NCI-H82 (cell line): ENCODE data around the gene FZR1.
"Not testable (repeated sequence)": the region's sequence is repeated elsewhere in the genome, so short reads cannot be mapped to it uniquely, and the experiment has no call there.

Experiments used
- DNase-seq: peaks from one replicate; lab custom pipeline; 2025; lab: John Stamatoyannopoulos, UW

Gene FZR1

DNA sequence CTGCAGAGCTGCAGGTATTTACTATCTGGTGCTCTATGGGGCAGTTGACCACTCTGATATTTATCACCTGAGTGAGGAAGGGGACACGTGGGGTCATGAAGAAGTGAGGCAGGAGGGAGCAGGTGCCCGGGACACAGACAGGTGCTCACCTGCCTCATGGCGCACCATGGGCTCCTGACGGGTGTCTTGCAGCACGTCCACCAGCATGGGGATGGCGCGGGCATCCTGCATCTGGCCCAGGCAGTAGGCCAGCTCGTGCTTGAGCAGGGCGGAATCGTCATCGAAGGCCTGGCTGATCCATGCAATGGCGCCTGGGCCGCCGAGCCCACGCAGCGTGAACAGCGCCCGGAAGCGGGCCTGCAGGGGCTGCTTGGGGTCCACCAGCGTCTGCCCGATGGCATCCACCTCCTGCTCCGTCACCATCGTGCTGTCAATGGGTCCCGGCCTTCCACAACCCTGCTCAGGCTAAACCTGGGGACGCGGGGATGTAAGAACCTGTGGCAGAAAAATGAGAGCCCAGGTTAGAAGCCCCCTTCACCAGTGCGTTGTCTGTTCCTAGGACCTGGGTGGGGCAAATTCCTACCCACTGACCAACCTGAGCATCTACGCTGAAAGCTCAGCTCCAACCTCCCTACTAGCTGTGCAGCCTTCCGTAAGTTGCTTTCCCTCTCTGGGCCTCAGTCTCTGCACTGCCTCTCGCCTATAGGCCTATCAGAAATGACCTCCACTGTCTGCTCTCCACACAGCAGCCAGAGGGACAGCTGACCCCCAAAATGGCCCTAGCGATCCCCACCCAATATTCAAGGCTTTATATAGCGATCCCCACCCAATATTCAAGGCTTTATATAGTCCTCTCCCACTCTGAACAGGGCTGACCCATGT is 9.5 kb upstream of the FZR1 start:
- DNase-seq, result no peak

DNA sequence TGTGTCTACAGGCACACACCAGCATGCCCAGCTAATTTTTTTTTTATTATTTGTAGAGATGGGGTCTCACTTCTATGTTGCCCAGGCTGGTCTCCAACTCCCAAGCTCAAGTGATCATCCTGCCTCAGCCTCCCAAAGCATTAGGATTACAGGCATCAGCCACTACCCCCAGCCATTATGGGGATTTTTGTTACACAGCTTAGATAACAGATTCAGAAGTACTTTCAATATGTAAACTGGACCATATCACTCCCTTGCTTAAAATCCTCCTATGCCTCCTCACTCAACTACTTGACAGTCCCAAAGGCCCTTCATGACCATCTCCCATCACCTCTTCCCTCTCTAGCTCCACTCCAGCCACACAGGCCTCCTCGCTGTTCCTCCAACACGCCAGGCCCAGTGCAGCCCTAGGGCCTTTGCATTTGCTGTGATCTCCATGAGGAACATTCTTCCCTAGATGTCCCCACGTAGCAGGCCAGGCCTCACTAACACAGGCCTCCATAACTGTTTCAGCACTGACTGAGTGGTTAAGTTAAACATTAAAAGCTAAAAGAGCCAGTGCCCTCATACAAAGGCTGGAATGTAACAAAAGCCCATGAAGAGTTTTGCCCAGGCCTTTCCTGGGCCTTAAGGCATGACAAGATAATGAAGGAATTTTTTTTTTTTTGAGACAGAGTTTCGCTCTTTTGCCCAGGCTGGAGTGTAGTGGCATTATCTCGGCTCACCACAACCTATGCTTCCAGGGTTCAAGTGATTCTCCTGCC is 8.2 kb upstream of the FZR1 start:
- no peak for DNase-seq

DNA sequence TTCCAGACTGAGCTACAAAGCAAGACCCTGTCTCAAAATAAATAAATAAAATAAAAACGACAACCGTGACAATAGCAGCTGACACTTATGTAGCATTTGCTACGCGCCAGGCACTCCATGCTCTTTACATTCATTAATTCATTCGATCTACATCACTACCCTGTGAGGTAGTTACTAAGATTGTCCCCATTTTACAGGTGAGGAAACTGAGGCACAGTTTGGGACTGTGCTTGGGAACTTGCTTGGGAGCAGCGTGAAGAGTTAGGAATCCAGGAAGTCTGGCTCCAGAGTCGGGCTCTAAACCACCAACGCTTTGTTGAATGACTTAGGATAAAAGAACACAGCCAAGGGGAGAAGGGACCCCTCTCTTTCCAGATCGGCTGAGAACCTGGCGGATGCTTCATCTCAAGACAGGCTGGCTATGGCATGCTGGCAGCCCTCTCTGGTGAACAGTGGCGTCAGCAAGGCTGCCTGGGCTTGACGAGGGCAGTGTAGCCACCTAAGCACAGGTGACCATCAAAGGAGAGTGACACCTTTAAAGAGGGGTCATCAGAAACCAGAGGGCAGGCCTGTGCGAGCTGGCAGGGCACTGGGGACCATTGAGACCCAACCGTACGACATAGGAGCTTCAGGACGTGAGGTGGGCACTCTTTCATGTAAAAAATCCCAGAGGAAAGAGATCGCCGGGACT is 6.2 kb upstream of the FZR1 start:
- no peak for DNase-seq

DNA sequence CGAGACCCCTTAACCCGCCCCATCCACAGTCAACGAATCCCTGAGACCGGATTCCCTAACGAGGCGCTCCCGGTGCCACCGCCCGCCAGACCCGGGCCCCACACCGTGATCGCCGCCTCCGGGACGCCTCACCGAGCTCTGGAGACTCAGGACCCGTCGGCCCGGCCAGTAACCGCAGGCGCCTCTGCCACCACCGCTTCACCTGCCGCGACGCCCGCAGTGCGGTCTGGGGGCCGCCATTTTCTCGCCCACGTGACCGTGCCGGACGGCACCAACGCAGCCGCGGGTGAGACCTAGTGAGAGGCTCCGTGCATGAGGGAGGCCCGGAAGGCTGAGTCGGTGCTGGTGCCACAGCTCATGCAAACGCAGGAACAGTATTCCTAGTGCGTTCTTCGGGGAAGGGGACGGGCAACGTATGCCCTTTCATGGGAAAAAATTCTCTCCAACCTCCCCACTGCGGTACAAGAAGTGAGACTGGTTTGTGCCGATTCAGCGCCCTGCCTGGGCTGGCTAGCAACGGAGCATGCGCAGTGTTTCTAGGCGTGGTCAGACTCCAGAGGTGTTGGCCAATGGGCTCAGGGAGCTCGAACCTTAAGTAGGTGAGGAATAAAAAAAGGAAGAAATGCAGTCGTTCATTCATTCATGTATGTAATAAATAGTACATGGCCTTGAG is 5.5 kb upstream of the FZR1 start, which contains the start of gene DOHH:
Gene DOHH (minus strand): TSS at position 246 of the 673 bp plus-strand sequence. CDS start 3,860 bp downstream, outside the sequence.
- peak; percentile 96 for DNase-seq

DNA sequence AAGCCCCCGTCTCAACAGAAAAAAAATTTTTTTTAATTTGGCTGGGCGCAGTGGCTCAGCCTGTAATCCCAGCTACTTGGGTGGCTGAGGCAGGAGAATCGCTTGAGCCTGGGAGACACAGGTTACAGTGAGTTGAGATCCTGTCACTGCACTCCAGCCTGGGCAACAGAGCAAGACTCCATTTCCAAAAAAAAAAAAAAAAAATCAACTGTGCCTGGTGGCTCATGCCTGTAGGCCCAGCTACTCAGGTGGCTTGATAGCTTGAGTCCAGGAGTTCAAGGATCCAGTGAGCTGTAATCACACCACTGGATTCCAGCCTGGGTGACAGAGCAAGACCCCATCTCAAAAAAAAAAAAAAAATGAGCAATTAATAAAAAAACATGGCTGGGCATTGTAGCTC is 4.3 kb upstream of the FZR1 start:
- no peak for DNase-seq

DNA sequence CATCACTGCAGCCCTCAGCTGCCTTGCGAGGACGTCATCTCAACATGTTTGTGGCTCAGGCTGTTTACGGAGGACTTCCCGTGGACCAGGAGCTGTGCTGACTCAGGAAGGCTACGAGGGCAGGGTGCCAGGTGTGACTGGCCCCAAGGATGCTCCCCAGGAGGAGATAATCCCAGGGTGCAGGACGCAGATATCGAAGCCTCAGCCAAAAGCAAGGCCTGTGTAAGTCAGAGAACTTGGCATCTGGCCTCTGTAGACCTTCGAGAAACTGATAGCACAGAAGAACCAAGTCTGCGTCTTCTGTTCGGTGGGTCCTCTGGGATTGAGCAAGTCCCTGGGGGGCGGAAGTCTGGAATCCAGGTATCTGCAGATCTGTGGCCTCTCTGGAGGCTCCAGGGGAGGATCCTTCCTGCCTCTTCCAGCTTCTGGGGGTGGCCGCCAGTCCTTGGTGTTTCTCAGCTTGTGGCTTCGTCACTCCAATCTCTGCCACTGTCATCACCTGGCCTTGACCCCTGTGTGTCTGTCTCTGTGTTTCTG is 3.0 kb upstream of the FZR1 start:
- no peak for DNase-seq

DNA sequence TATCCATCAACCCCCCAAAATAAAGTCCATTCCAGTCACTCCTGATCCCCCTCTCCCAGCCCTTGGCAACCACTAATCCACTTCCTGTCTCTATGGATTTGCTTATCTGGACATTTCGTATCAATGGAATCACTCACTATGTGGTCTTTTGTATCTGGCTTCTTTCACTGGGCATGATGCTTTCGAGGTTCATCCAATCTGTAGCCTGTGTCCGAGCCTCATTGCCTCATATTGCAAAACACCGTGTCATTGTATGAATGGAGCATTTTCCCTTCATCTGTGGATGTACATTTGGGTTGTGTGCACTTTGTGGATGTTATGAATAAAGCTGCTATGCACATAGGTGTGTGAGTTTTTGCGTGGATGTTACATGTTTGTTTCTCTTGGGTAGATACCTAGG is 1.4 kb upstream of the FZR1 start:
- peak; percentile 15 for DNase-seq

DNA sequence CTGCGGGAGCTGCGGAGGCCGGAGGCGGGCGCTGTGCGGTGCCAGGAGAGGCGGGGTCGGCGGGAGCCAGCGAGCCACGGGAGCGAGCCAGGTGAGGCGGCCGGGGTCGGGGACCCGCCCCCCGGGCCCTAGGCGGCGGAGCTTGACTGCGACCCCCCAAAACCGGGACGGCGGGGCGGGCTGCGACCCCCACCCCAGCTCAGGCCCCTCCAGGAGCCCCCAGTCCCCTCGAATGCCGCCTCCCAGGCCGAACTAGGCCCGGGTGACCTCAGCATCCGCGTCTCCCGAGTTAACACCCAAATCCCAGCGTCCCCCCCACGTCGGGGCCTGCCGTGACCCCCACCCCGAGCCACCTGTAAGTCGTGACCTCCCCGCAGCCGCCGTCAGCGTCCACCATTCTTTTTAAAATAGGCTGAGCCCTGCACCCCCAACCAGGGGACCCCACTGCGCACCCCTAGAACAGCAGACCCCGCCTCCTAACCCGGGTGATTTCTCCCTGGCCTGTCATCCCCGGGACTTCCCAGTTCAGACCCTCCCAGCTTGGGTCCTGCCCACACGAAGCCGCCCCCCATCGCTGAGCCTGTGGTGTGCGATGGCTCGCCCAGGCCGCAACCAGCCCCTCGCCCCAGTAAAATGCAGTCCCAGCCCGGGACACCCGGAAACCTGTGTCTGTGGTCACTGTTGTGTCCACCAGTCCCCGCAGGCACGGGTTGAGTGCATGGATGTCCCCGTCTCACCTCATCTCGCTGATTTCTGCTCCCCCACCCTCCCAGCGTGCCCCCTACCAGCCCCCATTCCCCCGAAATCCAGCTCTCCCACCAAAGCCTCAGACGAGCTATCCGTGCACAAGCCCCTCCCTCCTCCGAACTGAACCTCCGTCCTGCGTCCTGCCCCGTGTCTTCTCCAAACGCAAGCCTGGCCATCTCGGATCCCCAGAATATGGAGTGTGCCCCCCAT is 551 bp downstream of the FZR1 start:
- no peak for DNase-seq

DNA sequence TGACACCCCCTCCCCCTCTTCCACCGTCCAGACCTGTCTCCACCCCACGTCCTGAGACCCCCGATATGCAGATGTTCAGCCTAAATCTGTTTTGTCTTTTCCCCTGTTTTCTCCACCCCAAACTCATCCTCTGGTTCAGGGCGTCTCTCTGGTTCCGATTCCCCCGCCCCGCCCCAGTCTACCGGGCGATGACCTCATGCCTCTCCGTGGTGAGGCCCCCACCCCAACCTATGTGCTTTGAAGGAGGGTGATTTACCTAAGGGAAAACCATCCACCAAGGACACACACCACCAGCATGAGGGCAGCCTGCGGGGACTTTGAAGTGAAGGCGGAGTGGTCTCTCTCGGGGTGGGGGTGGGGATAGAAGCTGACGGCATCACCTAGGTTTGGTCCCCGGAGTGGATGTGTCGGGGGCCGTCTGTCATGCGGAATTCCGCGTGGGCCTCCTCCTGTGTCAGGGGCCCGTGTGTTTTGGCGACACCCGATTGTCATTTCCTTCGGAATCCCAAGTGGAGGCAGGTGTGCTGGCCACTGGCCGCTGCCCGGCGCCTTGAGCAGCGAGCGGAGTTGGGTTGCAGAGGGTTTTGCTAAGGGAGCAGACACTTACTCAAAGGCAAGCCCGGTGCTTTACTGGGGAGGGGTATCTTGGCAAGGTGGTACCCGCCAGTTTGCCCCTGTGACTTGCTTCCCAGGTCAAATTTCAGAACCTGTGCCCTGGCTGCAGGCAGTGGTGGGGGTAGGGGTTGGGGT is 1.4 kb downstream of the FZR1 start:
- no peak for DNase-seq

DNA sequence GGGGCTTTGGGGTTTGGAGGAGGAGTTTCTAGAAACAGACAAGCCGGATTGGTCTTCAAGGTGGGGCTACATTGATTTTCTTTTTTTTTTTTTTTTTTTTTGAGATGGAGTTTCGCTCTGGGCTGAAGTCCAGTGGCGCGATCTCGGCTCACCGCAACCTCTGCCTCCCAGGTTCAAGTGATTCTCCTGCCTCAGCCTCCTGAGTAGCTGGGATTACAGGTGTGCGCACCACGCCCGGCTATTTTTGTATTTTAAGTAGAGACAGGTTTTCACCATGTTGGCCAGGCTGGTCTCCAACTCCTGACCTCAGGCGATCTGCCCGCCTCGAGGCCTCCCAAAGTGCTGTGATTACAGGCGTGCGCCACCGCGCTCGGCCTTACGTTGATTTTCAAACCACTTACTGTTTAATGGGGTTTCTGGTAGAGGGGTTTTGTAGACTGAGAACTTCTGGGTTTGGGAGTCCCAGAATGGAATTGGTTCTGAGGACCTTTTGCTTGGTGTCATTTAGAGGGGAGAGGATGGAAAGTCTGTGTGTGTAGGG is 2.1 kb downstream of the FZR1 start:
- not testable (repeated sequence) for DNase-seq

DNA sequence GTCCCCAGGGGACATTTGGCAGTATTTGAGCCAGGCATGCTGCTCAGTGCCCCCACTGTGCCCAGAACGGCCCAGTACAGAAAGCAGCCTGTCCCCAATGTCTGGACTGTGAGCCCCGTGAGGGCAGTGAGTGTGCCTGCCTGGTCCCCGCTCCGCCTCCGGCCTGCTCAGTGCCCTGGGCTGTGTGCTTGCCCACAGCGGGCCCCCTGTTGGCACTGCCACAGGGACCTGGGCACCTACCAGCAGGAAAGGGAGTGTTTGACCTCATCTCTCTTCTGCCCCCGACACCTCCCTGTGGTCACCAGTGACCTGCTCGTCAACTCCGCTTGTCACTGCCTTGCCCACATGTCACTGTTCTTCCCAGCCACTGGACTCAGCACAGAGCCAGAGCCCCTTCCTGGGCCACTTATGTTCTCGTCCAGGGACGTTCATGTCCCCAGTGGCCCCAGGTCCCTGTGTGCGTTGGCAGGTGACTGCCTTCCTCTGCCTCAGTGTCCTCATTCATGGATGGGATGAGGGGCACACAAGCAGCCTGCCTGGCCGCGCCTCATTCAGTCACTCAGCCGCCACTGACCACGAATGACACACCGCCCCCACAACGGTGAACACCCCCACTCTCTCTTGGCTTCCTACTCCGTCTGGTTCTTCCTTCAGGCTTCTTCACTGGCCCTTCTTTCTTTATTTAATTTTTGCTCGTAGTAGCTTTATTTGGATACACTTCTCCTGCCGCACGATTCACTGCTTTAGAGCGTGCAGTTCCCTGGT is 2.8 kb downstream of the FZR1 start:
- DNase-seq, result no peak

DNA sequence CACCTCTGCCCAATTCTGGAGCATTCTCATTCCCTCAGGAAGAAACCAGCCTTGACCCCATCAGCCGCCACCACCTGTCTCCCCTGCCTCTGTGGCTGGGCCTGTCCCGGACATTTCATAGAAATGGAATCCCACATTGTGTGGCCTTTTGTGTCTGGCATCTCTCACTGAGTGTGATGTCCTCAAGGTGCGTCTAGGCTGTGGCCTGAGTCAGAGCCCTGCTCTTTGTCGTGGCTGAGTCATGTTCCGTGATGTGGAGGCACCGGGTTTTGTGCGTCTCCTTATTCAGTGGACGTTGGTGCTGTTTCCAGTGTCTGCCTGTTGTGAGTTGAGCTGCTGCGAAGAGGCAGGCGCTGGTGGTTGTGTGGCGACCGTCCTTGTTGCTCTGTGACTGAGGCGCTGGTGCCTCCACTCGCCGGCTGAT is 3.5 kb downstream of the FZR1 start:
- DNase-seq, result no peak

DNA sequence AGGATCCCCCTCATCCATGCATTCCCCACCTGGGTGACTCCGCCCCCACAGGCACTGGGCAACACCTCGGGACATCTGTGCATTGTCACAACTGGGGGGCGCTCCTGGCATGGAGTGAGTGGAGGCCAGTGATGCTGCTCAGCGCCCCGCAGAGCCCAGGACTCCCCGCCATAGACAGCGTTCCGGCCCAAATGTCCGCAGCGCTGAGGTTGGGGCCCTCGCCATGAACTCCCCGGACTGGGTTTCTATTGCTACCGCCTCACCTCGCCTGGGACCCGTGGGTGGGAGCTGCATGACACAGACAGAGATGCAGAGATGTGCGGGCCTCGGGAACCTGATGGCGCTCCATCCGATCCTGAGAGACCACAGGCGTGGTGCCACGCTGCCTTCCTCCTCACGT is 4.6 kb downstream of the FZR1 start:
- no peak for DNase-seq

DNA sequence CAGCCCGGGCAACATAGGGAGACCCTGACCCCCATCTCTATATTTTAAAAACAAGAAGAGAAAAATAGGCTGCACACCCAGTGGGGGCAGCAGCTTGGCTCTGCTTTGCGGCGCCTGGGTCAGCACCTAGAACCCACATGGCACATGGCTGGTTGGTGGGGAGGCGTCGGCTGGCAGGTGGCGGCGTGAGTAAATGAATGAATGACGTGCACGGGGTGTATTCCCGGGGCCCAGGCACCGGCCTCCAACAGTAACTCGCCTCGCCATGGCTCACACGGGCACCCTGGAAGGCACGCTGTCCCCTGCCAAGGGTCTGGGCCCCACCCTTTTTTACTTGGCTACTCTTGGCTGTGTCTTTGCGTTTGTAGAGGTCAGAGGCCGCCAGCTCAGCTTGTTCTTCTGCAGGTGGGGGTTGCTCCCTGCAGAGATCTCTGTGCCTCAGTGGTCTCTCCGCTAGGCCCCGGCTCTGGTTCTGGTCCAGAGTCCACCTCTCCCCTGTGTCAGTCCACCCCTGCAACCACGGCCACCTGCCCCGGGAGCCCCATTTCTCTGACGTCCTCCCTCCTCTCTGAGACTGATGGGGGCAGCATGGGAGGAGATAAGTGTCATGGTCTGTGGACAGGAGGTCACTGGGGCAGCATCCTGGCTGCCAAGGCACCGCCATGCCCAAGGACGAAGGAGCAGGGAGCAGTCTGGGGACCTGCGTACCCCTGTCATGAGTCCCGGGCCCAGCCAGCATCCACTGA is 5.6 kb downstream of the FZR1 start:
- DNase-seq, result no peak

DNA sequence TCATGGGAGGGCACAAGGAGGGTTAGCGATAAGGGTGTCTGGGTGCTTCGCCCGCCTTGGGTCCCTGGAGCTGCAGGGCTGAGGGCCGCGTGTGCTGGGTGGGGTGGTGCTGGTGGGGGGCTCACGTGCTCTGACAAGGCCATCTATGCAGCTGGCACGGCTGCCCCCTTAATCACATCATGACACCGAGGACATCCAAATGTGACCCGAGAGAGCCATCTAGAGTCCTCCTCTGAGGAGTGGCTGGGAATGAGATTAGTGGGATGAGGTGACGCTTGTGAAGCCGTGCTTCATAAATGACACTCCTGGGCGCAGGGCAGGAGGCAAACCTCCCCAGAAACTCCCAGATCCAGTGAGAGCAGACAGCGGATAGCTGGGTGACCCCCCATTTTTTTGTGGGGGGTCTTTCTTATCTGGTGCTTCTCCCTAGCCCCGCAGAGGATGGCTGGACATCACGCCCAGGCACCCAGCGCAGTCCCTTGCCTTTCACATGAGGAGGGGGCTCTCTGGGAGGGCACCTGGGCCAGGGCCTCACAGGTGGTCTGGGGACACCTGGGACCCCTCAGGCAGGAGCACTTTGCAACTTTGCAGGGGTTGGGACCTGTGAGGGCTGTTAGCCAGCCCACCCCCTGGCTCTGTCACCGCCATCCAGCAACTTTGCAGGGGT is 6.6 kb downstream of the FZR1 start:
- peak; percentile 7 for DNase-seq

DNA sequence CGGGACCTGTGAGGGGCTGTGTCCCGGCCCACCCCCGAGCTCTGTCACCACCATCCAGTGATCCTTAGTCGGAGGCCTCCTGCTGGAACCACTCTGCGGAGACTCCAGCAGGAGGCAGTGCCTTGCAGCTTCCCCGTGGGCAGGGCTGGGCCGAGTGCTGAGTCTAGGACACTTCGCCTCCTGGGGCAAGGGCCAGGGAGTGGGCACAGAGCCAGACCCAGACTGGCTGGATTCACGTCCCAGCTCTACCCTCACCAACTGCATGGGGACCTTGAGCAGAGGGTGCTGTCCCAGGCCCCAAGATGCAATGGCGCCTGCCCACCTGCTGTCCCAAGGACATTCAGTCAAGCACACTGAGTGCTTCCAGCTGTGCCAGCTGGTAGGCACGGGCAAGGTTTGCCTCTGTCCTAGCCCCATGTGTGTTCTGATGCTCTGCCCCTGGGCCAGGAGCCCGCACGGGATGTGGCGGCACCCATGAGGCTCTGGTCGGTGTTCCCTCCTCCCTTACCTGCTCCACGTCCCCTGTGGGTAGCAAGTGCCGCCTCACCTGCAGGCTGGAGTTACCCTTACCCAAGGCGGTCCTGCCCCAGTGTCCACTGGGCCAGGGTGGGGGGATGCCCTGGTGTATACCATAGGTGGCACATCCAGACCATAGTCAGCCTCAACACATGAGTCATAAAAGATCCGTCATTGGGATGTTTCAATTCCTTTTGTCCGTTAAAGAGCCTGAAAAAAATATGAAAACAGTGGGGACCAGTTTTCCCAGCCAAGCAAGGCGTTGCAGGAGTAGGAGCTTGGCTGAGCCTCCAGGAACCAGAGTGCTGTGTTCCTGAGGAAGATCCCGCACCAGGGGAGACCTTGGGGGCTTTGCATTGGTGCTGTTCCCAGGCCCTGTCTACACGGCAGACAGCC is 7.4 kb downstream of the FZR1 start:
- no peak for DNase-seq
